Measurements from ENCODE around the gene FTCD. TPM values are rescaled to one million over a fixed set of nuclear protein-coding genes. Genes with fewer than 3 reads are reported as not detected.
A peak's percentile ranks its signal among the peaks of the same experiment; 100 is the strongest.

The FTCD gene
- total and polyA plus RNA-seq, 12 donors, result 0.20 to 16.8 (median 1.9) TPM; not detected in 2

DNA sequence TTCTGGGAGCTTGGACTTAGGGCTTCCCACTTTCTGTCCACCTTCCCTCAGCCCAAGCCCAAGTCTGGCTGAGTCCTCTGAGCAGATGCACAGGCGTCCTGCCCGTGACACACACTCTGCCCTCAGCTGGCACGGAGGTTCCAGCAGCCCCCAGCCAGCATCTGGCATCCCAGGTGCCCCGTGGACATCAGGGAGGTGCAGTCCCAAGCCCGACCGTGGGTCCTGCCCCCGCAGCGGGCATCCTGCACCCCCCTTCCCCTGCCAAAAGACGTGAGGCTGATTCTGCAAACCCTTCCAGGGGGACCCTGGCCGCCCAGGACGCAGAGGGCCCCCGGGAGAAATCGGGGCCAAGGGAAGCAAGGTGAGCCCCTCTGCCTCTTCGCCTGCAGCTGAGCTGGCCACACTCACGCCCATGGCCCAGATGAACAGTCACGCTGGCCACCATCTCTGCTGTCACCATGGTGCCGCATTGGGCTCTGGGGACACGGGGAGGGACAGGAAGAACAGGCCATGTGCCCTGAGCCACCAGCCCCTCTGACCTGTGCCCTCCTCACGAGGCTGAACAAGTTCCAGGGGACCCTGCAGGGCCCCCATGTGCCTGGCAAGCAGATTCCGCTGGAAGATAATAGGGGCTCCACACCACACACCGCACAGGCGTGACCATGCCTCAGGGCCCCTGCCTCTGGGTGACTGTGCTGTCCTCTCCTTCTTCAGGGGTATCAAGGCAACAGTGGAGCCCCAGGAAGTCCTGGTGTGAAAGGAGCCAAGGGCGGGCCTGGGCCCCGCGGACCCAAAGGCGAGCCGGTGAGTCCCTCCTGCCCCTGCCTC lies 36.8 kb downstream of the FTCD start:
- TF ChIP-seq, protein P1, sequence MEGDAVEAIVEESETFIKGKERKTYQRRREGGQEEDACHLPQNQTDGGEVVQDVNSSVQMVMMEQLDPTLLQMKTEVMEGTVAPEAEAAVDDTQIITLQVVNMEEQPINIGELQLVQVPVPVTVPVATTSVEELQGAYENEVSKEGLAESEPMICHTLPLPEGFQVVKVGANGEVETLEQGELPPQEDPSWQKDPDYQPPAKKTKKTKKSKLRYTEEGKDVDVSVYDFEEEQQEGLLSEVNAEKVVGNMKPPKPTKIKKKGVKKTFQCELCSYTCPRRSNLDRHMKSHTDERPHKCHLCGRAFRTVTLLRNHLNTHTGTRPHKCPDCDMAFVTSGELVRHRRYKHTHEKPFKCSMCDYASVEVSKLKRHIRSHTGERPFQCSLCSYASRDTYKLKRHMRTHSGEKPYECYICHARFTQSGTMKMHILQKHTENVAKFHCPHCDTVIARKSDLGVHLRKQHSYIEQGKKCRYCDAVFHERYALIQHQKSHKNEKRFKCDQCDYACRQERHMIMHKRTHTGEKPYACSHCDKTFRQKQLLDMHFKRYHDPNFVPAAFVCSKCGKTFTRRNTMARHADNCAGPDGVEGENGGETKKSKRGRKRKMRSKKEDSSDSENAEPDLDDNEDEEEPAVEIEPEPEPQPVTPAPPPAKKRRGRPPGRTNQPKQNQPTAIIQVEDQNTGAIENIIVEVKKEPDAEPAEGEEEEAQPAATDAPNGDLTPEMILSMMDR (IDR thresholded peaks at IDR 0.05), result no peak
- no peak for TF ChIP-seq POLR2A (IDR thresholded peaks at IDR 0.05)
- intact Hi-C loops (cut with DNase I), result no loop called here
- WGBS, 4 donors, result 80 to 89% (median 86%) methylated on average over 4 to 27 of the region's 27 CpGs
- no peak overlapping the region for H3K4me3 ChIP-seq
- peaks cover 0 to 62% of the 10 kb centered on the region in 2 donors for H3K36me3 ChIP-seq (replicated peaks in 1 of 2)
- DNase-seq, result peak in 2 of 7 donors; percentile 5 to 12
- H3K9me3 ChIP-seq (replicated peaks in 1 of 3), result peaks cover 0 to 6% (median 0%) of the 10 kb centered on the region in 3 donors
- no peak overlapping the region for H3K27ac ChIP-seq
- H3K4me1 ChIP-seq (replicated peaks in 1 of 2), result no peaks in the 10 kb centered on the region
- no peaks in the 10 kb centered on the region for H3K27me3 ChIP-seq

DNA sequence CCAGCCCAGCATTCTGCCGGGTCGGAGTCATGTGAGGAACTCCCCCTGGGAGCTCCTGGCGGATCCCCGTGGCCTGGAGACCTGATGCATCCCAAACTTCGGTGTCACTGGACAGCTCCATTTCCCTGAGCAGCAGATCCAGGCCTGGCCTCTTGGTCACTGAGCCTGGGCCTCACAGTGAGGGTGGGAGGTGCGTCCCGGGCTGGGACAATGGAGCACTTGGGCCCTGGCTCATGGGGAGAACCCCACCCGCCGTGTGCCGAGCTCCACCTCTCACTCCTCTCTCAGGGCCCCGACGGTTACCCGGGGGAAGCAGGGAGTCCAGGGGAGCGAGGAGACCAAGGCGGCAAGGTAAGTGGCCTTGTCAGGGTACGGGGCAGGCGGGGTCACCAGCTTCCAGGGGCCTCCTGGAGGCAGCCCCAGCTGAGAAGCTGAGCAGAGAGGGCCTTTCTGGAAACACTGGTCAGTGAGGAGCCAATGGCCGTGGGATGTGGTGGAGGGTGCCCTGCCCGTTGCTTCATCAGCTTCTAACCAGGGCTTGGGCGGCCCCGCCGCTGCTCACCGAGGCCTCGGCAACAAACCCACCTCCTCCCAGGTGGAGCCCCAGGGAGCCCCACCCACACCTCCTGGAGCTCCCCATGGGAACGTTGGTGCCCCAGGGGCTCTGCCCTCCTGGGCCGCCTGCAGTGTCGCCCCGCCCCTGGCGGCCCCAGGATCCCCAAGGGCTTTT lies 37.6 kb downstream of the FTCD start:
- peaks cover 0 to 6% (median 0%) of the 10 kb centered on the region in 3 donors for H3K9me3 ChIP-seq (replicated peaks in 1 of 3)
- TF ChIP-seq, protein P1 (IDR thresholded peaks at IDR 0.05), result no peak
- TF ChIP-seq POLR2A (IDR thresholded peaks at IDR 0.05), result no peak
- no peak overlapping the region for H3K27ac ChIP-seq
- H3K36me3 ChIP-seq (replicated peaks in 1 of 2), result peaks cover 0 to 65% of the 10 kb centered on the region in 2 donors
- peak in 3 of 7 donors; percentile 6 to 9 (median 9) for DNase-seq
- no peaks in the 10 kb centered on the region for H3K27me3 ChIP-seq
- no peaks in the 10 kb centered on the region for H3K4me1 ChIP-seq (replicated peaks in 1 of 2)
- WGBS, 4 donors, result 67 to 91% (median 83%) methylated on average over 3 to 29 of the region's 29 CpGs
- H3K4me3 ChIP-seq, result no peak overlapping the region
- intact Hi-C loops (cut with DNase I), result no loop called here

DNA sequence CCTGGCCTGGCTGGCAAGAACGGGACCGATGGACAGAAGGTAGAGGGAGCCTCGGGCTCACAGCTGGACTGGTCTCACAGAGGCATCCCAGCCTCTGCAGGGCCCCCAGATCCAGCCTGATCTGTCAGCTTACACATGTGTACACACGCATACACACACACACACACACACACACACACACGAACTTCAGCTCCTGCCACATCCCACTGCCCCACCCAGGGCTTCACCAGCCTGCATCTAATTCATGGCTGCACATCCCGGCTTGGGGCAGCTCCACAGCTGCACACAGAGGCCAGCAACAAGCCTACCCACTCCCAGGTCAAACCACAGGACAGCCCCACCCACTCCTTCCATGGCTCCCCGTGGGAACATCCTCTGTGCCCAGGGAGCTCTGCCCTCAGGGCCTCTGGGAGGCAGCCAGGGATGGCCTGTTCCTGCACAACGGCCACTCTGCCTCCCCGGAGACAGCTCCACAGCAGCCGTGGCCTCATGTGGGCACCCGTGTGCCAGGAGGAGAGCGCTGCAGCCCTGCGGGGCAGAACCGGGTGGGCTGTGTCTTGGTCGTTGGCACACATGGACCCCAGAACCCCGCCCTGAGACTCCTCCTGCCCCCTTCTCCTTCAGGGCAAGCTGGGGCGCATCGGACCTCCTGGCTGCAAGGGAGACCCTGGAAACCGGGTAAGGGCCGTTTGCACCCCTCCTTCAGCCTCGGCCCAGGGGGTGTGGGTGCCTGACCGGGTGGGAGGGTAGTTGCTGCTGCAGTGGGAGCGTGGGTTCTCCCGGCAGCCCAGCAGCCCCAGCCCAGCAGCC lies 38.4 kb downstream of the FTCD start:
- Histone ChIP-seq H3K27me3 (no peaks in the 10 kb centered on the region), H3K27ac (no peak overlapping the region), H3K4me3 (no peak overlapping the region), H3K4me1 (replicated peaks in 1 of 2) (no peaks in the 10 kb centered on the region), H3K9me3 (replicated peaks in 1 of 3) (peaks cover 0 to 6% (median 0%) of the 10 kb centered on the region in 3 donors), H3K36me3 (replicated peaks in 1 of 2) (peaks cover 0 to 65% of the 10 kb centered on the region in 2 donors)
- no peak for TF ChIP-seq POLR2A (IDR thresholded peaks at IDR 0.05)
- TF ChIP-seq, protein P1 (IDR thresholded peaks at IDR 0.05), result no peak
- WGBS, 4 donors, result 77 to 81% (median 78%) methylated on average over 5 to 24 of the region's 24 CpGs
- DNase-seq, result peak in 3 of 7 donors; percentile 5 to 9 (median 9)
- intact Hi-C loops (cut with DNase I), result no loop called here

All from adrenal gland (tissue), 12 donors.